Calu3 (cell line): ENCODE results near the gene PAX6. TPM values are rescaled to one million over a fixed set of nuclear protein-coding genes. Genes with fewer than 3 reads are reported as not detected.

ENCODE experiments used
- BruUV-seq: library from RNA; stranded (reverse); fragments of 400-500 nt; replicated peaks from 2 replicates; lab custom pipeline; 2021; lab: Mats Ljungman, UMichigan
- CTCF ChIA-PET: fragments of 300-600 bp; sonication (Branson Sonifier 250); formaldehyde crosslinking; loops from one replicate; lab custom pipeline; 2022; ENCODE audit warnings: antibody characterized with exemption; lab: Charles Lee
- DNase-seq: peaks from one replicate; pipeline ENCODE4 v3.0.0; 2022
- H3K27ac Mint-ChIP-seq: one replicate; pipeline ENCODE4 v1.8.0; 2022; ENCODE audit warnings: mixed read lengths; ENCODE audit not compliant: unreplicated experiment
- H3K27me3 Mint-ChIP-seq: one replicate; pipeline ENCODE4 v1.8.0; 2022; ENCODE audit warnings: mixed read lengths; ENCODE audit not compliant: unreplicated experiment
- H3K36me3 Mint-ChIP-seq: one replicate; pipeline ENCODE4 v1.8.0; 2022; ENCODE audit warnings: mild to moderate bottlenecking, moderate library complexity, mixed read lengths; ENCODE audit not compliant: insufficient read depth, unreplicated experiment
- H3K4me1 Mint-ChIP-seq: one replicate; pipeline ENCODE4 v1.8.0; 2022; ENCODE audit warnings: mild to moderate bottlenecking, low read depth, mixed read lengths; ENCODE audit not compliant: unreplicated experiment
- H3K4me3 Mint-ChIP-seq: one replicate; pipeline ENCODE4 v1.8.0; 2022; ENCODE audit warnings: mild to moderate bottlenecking, low read depth, moderate library complexity, mixed read lengths; ENCODE audit not compliant: unreplicated experiment
- H3K9me3 Mint-ChIP-seq: one replicate; pipeline ENCODE4 v1.8.0; 2022; ENCODE audit warnings: low read depth, mixed read lengths; ENCODE audit not compliant: unreplicated experiment
- CTCF ChIP-seq: fragments of 200-600 bp; IDR thresholded peaks from one replicate; pipeline ENCODE4 v1.8.0; 2022; ENCODE audit warnings: antibody characterized with exemption; ENCODE audit not compliant: unreplicated experiment
- intact Hi-C: fragments of 100-400 bp; cut with micrococcal nuclease; formaldehyde crosslinking; loops from one replicate; pipeline ENCODE4 v1.10.0; 2022; ENCODE audit not compliant: unreplicated experiment
- total RNA-seq: library from RNA; stranded (reverse); gene quantifications from 2 replicates; pipeline ENCODE4 v1.2.3, GENCODE V29; 2022

PAX6 gene
- total RNA-seq, 1 experiment from 2014 or later: 0.87 TPM

- Mint-ChIP-seq H3K4me3 (no peak overlapping the region), H3K27ac (no peak overlapping the region), H3K27me3 (peaks cover 27% of the 10 kb centered on the region), H3K4me1 (no peaks in the 10 kb centered on the region), H3K9me3 (peaks cover 2% of the 10 kb centered on the region), H3K36me3 (no peaks in the 10 kb centered on the region)
- intact Hi-C loops: no loop called here
- TF ChIP-seq CTCF: no peak
- CTCF ChIA-PET: no interaction called here
- no peak for DNase-seq
- no TSS peak for BruUV-seq
These were observed 13.7 kb downstream of the PAX6 start for GRCh38 chr11:31797190-31798056.

GRCh38 chr11:31796499-31797189 lies 14.5 kb downstream of the PAX6 start:
- Mint-ChIP-seq H3K27ac (no peak overlapping the region), H3K27me3 (peaks cover 19% of the 10 kb centered on the region), H3K4me3 (no peak overlapping the region), H3K4me1 (no peaks in the 10 kb centered on the region), H3K9me3 (peaks cover 2% of the 10 kb centered on the region), H3K36me3 (no peaks in the 10 kb centered on the region)
- BruUV-seq: no TSS peak
- intact Hi-C loops: no loop called here
- DNase-seq: no peak
- TF ChIP-seq CTCF: no peak
- CTCF ChIA-PET: no interaction called here

- Mint-ChIP-seq H3K27ac (no peak overlapping the region), H3K4me3 (no peak overlapping the region), H3K9me3 (peaks cover 2% of the 10 kb centered on the region), H3K36me3 (no peaks in the 10 kb centered on the region), H3K27me3 (peaks cover 11% of the 10 kb centered on the region), H3K4me1 (no peaks in the 10 kb centered on the region)
- no TSS peak for BruUV-seq
- CTCF ChIA-PET: no interaction called here
- intact Hi-C loops: no loop called here
- DNase-seq: no peak
- no peak for TF ChIP-seq CTCF
These were observed 15.2 kb downstream of the PAX6 start for GRCh38 chr11:31795706-31796498.

GRCh38 chr11:31794548-31794947 lies 16.6 kb downstream of the PAX6 start:
- no peak overlapping the region for H3K27ac Mint-ChIP-seq
- H3K9me3 Mint-ChIP-seq: peaks cover 2% of the 10 kb centered on the region
- intact Hi-C loops: no loop called here
- CTCF ChIA-PET: interaction anchor here (0.9 kb wide), 1 partner anchor 18 kb away, joined by 3 read pairs; no protein-coding TSS in a partner anchor
- H3K36me3 Mint-ChIP-seq: no peaks in the 10 kb centered on the region
- no peak overlapping the region for H3K4me3 Mint-ChIP-seq
- H3K27me3 Mint-ChIP-seq: no peaks in the 10 kb centered on the region
- no peaks in the 10 kb centered on the region for H3K4me1 Mint-ChIP-seq
- no peak for DNase-seq
- no TSS peak for BruUV-seq
- TF ChIP-seq CTCF: no peak
